ENCODE data around the gene PDE4DIP.
"Not testable (repeated sequence)": the region's sequence is repeated elsewhere in the genome, so short reads cannot be mapped to it uniquely, and the experiment has no call there.

The PDE4DIP gene

DNA sequence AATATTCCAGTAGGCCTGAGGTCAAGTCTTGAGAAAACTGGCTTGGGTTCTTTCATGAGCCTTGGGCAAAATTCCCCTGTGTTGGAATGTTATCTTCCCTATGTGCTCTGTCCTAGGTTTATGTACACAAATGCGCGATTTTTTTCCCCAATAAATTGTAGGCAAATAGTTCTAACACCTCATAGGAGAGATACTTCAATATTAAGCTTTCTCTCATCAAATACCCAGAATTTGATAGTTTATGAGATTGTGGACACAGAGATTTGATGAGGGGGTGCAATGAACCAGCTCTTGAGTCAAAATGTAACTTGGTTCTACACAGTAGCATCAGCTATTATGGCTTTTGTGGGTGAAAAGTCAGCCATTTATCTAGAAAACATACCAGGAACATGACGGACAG is 220.4 kb downstream of the PDE4DIP start:
- DNase-seq (ENCODE audit: low read depth in 1 of 2, low spot score in 1 of 2): not testable (repeated sequence)

DNA sequence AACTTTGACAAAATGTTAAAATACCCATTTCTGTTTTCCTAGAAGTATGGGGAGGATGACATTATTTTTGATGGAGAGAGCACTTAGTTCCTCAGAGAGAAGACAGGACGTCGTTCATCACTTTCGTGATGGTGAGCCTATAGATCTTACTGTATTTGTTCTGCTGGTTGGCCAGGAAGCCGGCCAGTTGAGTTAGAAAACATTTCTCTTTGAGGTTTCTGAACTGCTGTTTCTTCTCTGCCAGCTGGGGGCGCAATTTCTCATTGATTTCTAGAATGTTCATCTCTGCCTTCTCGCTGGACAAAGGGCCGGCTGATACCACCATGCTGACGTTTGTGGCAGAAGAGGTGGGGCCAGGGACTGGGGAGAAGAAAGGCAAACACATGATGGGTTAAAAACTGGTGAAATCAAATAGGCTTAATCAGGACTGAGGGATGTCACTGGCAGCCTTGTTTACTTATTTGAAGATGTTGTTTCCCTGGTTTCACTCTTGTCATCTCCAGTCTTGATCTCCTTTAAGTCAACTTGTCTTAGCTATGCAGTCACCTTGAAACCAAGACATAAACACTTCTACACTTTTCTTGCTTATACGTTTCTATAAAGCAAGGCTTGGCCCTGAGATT is 231.4 kb downstream of the PDE4DIP start:
- not testable (repeated sequence) for DNase-seq (ENCODE audit: low read depth in 1 of 2, low spot score in 1 of 2)
